NCI-H2171 (cell line): Measurements from ENCODE around the gene BTBD6.

Experiments
- DNase-seq: peaks from one replicate; lab custom pipeline; 2025; lab: John Stamatoyannopoulos, UW

The BTBD6 gene

DNA sequence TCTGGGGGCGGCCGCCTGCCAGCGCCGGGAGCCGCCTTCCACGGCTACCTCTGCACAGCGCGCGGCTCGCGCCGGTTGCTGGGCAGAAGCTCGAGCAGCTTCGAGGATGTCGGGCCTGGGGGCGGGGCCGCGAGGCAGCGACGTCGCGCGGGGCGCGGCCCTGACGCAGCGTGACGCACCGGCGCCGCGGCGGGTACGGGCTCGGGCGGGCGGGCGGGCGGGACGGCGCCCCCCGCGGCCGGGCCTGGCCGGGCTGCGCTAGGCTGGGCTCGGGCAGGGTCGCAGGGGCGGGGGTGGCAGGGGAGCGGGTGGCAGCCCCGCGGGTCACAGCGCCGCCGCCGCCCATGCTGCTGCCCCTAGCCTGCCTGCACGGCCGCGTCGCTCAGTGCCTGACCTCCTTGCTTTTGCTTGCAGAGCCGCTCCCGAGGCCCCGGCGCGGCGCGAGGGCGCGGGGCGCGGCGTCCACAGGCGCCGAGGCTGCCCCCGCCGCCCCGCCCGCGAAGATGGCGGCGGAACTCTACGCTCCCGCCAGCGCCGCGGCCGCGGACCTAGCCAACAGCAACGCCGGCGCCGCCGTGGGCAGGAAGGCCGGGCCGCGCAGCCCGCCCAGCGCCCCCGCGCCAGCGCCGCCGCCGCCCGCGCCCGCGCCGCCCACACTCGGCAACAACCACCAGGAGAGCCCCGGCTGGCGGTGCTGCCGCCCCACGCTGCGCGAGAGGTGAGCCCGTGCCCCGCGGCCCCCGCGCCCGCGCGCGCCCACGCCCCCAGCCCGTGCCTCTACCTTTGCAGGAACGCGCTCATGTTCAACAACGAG, at the start of gene BTBD6:
TSS of gene BTBD6 (plus strand) at position 166 of the 814 bp plus-strand sequence. CDS start at position 345, 179 bp downstream.
- DNase-seq: peak; percentile 83

DNA sequence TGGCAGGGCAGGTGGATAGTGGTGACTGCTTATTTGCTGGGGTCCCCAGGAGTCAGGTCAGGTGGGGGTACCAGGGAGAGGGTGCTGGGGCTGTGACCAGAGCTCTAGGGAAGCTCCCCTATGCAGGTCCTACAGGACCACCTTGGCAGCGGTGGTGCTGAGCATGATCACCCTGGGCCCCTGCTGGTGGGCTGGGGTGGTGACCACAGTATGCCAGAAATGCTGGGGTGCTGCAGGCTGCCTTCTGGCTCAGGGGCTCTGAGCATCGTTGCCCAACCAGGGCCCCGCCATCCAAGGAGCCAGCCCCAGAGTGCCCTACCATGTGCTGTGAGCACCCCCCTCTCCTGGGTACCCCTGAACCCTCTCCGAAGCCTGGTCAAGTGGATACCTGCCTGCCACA, 49.7 kb upstream of the BTBD6 start:
- DNase-seq: no peak

DNA sequence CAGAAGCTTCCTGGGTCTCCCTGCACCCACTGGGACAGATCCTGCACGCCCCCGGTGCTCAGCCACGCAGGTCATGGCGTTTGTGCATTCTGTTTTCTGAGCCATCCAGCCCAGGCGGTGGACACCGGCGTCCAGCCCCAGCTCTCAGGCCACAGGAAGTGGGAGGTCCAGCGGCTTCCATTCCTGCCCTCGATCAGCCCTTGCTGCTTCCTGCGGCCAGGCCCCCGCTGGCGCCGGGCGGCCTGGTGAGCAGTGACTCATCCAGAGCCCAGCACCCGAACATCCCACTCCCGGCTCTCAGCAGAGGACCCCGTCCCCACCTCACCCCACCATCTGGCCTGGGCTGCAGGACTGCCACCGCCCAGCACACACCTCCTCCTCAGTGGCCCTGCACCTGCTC, 49.2 kb upstream of the BTBD6 start:
- DNase-seq: no peak

DNA sequence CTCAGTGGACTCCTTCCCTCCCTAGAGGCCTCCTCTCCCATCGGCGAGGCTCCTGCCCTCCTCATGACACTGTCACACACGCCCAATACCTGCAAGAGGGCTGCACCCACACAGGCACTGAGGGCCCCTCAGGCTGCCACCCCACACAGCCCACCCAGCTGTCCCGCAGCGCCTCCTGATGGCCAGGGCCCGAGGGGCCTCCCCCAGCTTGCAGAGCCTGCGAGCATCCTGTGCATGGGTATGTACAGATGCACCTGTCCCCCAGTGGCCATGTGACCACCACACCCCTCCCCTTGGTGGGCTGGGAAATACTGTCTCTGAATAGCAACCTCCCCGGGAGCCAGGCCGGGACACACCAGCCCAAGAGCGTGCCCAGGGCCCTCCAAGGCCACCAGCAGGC, 48.3 kb upstream of the BTBD6 start:
- no peak for DNase-seq

DNA sequence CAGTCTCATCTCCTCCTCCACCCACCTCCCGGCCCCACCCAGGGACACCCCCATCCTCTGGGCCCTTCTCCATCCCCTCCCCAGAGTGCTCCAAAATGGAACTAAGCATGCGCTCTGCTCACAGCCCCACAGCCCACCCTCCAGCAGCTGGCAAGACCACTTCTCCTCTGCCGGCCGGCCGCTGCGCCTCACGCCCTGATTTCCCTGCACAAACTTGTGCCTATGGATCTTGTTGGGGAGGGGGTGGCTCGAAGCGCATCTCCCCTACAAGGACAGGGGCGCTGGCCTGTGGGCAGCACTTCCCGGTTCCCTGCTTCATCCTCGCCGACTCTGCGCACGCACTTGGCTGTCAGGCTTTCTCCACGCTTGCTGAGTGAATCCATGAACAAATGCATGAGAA, 47.7 kb upstream of the BTBD6 start:
- DNase-seq: no peak

DNA sequence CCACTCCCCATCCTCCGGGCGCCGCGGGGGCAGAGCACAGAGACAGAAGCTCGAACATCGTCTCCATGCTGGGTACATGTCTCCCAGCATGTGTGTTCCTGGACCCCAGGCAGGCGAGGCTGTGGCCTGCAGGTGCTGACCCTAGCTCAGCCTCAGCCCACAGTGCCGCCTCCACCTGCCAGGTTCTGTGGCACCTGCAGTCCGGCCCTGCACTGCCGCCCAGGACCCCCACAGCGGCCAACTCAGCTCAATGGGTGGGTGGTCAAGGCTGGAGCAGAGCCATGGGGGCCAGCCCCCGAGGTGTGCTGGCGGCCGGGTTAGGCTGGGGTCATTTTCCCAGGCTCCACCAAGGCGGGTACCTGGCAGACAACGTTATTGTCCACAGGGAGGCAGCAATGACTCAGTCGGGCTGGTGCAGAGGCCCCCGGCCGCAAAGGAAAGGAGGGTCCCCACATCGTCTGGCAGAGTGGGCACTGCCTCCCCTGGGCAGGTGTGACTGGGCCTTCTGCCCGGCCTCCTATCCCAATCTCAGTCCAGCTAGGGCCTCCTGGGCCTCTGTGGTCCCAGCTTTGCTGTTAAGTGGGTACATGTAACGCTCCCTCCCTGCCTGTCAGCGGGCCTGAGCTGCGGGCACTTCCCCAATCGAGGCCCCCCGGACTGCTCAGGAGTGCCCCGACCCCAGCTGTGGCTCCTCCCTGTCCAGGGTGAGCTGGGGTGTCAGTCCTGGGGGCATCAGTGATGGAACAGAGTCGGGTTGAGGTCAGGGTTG, 47.0 kb upstream of the BTBD6 start:
- no peak for DNase-seq

DNA sequence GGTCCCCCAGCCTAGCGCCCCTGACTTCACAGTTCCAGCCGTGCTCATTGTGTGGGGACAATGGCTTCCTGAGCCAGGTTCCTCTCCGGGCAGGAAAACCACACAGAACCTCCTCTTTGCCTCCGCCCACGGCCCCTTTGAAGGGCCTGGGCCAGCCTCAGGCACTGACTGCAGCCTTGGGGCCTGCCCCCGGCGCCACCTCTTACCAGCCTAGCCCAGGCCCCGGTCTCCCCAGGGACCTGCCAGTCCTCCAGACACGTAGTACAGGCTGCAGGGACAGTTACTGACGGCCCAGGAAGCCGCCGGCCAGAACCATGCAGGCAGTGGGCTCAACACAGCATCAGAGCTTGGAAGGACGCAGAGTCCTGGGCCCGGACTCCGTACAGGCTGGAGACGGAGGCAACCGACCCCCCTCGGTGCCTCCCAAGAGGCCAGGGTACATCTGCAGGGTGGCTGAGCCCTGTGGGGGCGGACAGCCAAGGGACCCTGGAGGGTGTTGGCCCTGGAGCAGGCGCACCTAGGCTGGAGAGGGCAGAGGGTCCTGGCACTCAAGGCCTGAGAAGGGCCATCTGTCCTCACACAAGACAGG, 46.3 kb upstream of the BTBD6 start:
- no peak for DNase-seq

DNA sequence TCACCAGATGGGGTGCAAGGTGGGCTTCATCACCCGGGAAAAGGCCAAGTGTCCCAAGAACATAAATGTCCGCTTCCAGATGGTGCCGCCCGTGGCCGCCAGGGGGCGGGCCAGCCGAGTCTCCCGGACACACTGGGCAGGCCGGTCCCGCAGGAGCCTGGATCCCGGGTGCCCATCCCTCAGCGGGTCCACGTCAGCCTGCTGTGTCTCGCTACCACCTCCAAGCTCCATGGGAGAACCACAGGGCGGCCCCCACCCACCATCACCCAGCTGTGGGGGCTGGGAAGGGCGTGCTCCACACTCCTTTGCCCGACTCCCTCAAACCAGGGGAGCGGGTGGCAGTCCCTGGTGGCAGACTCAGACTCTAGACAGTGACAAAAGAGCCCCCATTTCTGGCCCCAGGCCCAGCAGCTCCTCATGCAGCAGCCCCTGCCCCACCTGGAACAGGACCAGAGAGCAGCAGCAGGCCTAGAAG, 45.2 kb upstream of the BTBD6 start:
- peak; percentile 55 for DNase-seq

DNA sequence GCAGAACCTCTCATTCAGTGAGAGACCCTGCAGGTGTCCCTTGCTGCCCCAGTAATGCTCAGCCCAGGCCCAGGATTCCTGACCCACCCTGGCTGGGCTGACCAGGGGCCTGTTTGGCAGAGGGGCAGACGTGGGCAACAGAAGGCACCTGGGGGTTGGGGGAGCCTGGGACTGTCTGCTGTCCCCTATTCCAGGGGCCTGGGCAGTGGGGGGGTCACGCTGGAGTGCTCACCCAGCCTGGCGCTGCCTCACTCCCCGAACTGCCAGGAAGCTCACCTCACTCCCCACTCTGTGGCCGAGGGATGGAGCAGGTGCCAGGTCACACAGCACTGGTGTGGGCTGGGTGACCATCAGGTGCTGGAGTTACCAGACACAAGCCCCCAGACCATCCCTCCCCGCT, 44.6 kb upstream of the BTBD6 start:
- DNase-seq: no peak

DNA sequence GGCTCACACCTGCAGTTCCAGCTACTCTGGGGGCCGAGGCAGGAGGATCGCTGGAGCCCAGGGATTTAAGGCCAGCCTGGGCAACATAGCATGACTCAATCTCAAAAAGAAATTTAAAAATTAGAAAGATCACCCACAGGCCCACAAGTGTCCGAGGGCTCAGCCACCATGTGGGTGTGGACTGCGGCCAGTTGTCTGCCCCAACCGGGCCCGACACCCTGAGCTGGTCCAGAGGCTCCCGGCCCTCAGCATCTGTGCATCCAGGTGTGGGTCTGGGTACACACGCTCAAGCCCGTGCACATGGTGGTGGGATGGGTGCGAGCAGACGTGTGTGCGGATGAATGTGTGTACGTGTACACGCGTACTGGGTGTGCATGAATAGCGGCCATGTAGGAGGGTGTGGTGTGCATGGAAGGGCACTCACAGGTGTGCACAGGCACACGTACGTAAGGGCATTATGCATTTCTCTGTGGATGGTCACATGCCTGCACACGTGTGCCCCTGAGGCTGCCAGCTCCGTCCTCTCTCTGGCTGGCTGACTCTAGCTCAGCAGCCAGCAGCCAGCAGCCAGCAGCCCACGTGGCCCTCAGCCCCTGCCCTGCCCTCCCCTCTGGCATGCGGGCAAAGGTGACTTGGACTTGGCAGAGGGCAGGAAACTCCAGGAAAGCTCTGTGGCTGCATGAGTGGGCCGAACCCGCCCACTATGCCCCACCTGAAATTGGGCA, 44.0 kb upstream of the BTBD6 start:
- no peak for DNase-seq

DNA sequence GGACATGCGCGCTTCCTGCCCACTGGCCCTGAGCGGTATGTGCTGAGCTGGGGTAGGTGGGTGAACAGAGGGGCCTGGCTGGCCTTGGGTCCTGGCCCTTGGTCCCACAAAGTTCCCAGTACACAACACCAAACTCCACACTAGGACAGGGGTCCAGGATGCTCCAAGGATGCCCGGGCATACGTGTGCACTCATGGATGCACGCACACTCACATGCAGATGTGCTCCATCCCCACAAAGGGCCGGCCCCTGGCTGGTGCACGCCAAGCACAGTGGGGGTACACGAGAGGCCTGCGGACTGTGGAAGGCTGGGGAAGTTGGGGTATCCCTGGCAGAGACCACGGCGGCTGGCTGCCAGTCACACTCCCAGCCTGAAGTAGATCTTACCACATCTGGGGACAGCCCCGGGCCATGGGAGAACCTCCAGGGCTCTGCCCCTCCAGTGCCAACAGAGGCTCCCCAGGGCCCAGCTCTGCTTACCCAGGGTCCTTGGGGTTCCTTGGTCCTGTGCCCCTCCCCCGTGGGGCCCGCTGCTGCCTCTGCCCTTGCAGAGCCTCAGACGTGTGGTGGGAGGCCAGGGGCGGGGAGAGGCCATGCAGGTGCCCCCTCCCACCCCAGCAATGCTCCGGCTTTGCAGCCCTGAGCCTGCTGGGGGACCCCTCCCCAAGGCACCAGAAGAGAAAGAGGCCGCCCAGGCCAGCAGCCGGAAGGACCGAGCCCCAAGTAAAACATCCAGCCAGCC, 43.2 kb upstream of the BTBD6 start:
- no peak for DNase-seq

DNA sequence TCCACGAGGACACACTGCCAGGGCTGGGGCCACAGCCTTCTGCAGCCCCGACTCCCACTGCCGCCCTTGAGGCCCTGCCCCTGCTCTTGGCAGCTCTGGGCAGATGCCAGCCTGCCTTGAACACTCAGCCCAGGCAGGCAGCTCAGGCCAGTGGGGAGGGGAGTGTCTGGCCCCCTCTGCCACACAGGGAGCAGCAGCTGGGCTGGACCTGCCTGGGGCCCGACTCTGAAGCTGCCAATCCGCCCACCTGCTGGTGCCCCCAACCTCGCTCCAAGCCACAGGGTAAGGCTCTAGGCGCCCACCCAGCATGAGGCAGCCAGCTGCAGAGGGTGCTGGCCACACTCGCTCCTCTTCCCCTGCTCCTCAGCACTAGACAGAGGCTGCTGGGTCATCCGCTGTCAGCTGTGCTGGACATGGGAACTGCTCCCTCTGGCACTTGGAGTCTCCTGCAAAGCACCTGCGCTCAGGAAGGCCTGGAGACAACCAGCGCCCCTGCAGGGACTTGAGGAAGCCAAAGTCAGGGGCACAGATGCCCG, 42.6 kb upstream of the BTBD6 start:
- DNase-seq: no peak

DNA sequence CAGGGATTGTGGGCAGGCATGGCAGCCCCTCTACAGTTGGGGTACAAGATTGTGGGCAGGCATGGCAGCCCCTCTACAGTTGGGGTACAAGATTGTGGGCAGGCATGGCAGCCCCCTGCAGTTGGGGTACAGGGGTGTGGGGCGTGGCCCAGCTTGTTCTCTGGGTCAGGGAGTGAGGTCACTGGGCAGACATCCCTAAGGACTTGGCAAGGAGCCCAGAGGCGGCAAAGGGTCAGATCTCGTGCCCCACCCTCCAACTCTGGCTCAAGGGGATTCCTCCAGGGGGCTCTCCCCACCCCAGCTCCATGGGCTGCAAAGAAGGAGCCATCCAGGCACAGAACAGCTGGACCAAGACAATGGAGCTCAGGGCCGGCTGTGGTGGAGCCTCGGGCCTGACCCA, 41.5 kb upstream of the BTBD6 start:
- DNase-seq: no peak

DNA sequence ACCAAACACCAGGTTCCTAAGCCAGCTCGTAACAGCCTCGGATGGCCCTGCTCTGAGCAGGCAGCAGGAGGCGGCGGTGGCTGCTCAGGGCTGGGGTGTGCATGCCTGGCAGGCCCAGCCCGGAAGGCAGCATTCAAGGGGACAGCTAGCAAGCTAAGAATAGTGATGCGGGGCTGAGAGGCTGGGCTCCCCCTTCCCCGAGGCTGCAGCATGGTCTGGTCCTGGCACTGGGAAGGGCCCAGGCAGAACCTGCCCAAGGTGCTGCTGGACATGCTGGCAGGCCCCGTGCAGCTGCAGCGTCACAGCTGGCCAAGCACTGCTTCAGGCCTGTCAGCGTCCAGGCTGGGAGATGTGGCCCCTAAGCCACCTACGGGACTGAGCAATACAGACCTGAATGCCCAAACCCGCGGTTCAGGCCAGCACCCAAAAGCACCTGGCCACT, 40.9 kb upstream of the BTBD6 start:
- no peak for DNase-seq

DNA sequence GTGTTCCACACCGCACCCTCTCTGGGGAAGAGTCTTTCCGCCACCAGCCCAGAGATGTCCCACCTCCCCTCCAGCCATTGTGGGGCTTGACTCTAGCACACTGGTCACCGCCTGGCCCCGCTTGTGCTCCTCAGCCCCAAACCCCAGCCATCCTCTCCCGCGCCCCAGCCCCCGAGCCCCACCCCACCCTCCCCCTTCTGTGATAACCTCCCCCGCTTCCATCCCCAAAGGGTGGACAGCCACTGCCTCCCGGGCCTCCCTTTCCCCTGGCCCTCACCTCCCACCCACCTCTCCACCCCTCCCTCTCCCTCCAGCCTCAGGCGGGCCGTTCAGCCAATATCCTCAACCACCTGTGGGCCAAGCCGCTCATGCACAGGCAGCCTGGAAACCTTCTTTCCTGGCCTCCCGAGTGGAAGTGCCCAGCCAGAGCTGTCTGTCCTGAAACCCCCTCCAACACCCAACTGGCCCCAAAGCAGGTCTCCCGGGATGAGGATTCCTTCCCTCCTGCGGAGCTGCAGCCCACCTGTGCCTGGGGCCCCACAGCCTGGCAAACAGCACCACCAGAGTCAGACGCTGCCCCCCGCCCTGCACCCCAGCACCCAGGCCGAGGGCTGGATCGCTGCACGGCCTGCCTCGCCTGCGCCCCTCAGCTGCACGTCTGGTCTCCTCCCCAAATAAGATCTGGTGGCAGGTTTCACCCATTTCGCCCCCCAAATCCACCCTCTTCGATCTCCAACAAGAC, 40.2 kb upstream of the BTBD6 start:
- no peak for DNase-seq

DNA sequence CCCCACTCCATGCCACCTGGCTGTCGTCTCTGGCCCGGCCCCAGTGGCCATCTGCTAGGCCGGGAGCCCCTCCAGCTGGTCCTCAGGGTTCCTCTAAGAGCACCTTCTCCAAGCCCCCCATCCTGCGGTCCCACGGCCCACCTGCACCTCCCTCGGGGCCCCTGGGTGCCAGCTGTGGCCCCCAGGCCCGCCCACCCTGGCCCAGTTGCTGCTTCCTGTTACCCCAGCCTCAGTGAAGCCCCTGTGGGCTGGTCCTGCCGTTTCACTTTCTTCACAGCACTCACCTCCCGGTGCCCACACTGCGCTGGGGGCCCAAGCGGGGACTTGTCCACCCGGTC, 39.6 kb upstream of the BTBD6 start:
- DNase-seq: no peak

DNA sequence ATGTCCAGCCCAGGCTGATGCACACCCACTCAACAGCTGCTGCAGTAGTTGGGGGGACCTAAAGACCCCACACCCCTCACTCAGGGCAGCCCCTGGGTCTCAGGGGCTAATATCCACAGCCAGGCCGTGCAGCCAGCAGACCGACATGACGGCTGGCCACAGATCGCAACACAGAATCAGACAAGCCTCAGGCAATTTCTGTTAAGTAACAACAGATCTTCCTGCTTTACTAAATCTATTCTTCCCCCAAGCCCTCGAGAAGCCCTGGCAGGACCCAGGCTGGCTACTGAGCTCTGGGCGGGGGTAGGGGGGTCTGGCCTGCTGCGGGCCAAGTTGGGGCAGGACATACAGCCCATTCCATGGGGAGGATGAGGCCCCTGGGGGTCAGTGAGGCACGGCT, 39.2 kb upstream of the BTBD6 start:
- no peak for DNase-seq

DNA sequence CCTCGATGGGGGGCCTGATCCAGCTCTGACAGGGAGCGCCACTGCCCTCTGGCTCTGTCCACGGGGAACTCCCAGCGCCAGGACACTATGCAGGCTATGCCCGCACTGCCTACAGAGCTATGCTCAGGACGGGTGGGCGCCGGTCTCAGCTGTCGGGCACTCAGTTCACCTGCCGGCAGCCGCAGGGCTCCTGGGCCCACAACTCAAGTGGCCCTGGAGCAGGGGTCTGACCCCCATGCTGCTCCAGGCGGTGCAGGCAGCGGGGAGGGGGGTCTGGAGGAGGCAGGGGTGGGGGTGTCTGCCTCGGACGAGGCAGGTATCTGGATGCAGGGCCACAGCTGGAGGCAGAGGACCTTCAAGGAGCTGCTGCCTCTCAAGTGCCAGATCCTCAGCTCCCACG, 38.7 kb upstream of the BTBD6 start:
- DNase-seq: no peak

DNA sequence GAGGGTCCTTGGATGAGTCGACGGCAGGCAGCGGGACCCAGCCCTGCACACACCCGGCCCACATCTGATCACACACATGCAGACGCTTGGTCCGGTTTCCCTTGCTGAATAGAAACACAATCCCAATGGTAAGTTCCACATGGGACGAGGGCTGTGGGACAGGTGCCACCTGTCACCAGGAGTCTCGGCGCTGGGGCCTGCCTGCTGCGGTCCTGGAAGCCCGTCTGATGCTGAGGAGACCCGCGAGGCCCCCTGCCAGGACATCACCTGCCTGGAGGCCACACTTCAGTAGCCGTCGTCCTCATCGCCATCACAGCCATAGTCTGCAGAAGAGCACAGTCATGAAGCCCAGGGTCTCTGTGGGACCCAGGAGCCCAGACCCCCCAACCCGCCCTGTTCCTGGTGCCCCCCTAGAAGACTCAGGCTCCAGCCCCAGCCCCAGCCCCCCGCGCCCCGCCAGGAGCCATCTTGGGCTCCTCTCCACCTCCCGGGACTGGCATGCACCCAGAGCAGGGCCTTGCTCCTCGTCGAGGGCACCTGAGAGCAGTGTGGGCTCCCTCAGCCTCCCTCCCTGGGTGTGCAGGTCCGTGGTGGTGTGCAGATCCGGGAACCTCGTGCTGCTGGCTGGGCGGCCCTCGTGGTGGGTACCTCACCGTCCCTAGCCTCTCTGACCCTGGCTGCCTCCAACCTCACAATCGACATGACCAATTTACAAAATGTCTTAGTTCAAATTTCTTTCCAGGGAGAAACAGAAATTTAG, 37.9 kb upstream of the BTBD6 start:
- no peak for DNase-seq
